Measurements from ENCODE around the gene LACTB.

The LACTB gene

DNA sequence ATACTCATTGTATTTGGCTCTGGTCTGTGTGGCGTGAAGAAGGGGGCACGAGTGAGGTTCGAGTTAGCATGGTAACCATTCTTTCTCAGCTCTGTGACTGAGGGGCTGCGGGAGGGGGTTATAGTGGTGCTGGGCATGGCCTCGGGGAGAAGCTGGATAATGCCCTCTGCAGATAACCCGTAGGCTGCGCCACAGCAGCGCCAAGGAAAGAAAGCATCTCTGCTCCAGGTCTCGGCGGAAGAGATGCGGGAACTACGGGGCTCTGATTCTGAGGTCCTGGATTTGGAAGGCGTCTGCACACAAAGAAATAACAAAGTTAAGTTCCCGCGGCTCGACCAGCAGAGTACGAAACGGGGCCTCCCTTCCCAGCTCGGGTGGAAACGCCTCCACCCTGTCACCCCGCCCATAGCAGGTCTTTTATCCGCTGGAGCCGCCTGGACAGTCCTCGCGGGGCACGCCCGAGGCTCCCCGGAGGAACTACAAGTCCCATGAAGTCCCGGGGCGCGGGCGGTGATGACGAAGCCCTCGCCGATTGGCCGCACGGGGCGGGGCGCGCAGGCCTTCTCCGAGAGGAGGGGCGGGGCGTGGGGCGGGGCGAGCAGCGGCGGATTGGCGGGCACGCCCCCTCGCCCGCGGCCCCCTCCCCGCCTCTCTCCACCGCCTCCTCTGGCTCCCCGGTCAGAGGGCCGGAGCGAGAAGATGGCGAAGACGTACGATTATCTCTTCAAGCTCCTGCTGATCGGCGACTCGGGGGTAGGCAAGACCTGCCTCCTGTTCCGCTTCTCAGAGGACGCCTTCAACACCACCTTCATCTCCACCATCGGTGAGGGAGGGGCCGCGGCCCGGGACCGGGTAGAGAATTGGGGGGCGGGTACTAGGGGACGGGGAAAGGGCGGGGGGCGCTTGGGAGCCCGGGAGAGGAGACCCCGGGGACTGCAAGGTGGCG is 67.5 kb downstream of the LACTB start, which contains the start of gene RAB8B:
RAB8B (plus strand) TSS at position 681 of the 946 bp plus-strand sequence; CDS start at position 700, 19 bp downstream.
- TF ChIP-seq ZNF274 (IDR thresholded peaks at IDR 0.05; ENCODE audit: low read depth, low read length), result no peak

GRCh38 chr15:63189941-63190768 is 68.5 kb downstream of the LACTB start:
- TF ChIP-seq ZNF274 (IDR thresholded peaks at IDR 0.05; ENCODE audit: low read depth, low read length), result no peak
- peak overlapping the region; percentile 95 for H3K4me3 ChIP-seq (ENCODE audit: low read length)

More for the DNA sequence above, 67.5 kb downstream of the LACTB start, which contains the start of gene RAB8B:
- peak within 1 kb of the TSS; percentile 95 for H3K4me3 ChIP-seq (ENCODE audit: low read length)

GRCh38 chr15:63190769-63191649 is 69.3 kb downstream of the LACTB start:
- no peak for TF ChIP-seq ZNF274 (IDR thresholded peaks at IDR 0.05; ENCODE audit: low read depth, low read length)
- peak overlapping the region; percentile 95 for H3K4me3 ChIP-seq (ENCODE audit: low read length)
